ENCODE data around the gene RNF121. TPM values are rescaled to one million over a fixed set of nuclear protein-coding genes. Genes with fewer than 3 reads are reported as not detected.

RNF121 gene
- total RNA-seq, 1 donor from 2014 or later = 24.7 TPM

- Histone ChIP-seq H3K4me3 (no peak overlapping the region), H3K36me3 (peaks cover 100% of the 10 kb centered on the region), H3K27me3 (ENCODE audit: low read depth) (no peaks in the 10 kb centered on the region), H3K4me1 (peaks cover 21% of the 10 kb centered on the region), H3K9me3 (no peaks in the 10 kb centered on the region), H3K27ac (no peak overlapping the region)
- no peak for ATAC-seq
- no peak for DNase-seq
- no peak for TF ChIP-seq CTCF (IDR thresholded peaks at IDR 0.05)
- intact Hi-C loops (cut with DNase I) = no loop called here
Observed at GRCh38 chr11:72009156-72009555, 80.3 kb downstream of the RNF121 start.

- intact Hi-C loops (cut with DNase I) = no loop called here
- TF ChIP-seq CTCF (IDR thresholded peaks at IDR 0.05) = no peak
- no peak for DNase-seq
- no peak overlapping the region for H3K27ac ChIP-seq
- H3K4me1 ChIP-seq = peaks cover 26% of the 10 kb centered on the region
- H3K27me3 ChIP-seq (ENCODE audit: low read depth) = no peaks in the 10 kb centered on the region
- no peak for ATAC-seq
- H3K9me3 ChIP-seq = no peaks in the 10 kb centered on the region
- no peak overlapping the region for H3K4me3 ChIP-seq
- H3K36me3 ChIP-seq = peaks cover 100% of the 10 kb centered on the region
Observed at GRCh38 chr11:72010529-72011233, 81.8 kb downstream of the RNF121 start.

- no peak for TF ChIP-seq CTCF (IDR thresholded peaks at IDR 0.05)
- Histone ChIP-seq H3K4me3 (no peak overlapping the region), H3K27me3 (ENCODE audit: low read depth) (no peaks in the 10 kb centered on the region), H3K27ac (peak overlapping the region; percentile 43), H3K4me1 (peaks cover 26% of the 10 kb centered on the region), H3K9me3 (no peaks in the 10 kb centered on the region), H3K36me3 (peaks cover 100% of the 10 kb centered on the region)
- ATAC-seq = no peak
- intact Hi-C loops (cut with DNase I) = no loop called here
- no peak for DNase-seq
Observed at GRCh38 chr11:72012091-72012630, 83.3 kb downstream of the RNF121 start.

- Histone ChIP-seq H3K4me1 (peaks cover 26% of the 10 kb centered on the region), H3K36me3 (peaks cover 100% of the 10 kb centered on the region), H3K27ac (peak overlapping the region; percentile 43), H3K9me3 (no peaks in the 10 kb centered on the region), H3K4me3 (peak overlapping the region; percentile 1), H3K27me3 (ENCODE audit: low read depth) (no peaks in the 10 kb centered on the region)
- DNase-seq (peak; percentile 79), ATAC-seq (peak; percentile 81 to 88)
- TF ChIP-seq CTCF (IDR thresholded peaks at IDR 0.05) = no peak
- intact Hi-C loops (cut with DNase I) = no loop called here
Observed at GRCh38 chr11:72012897-72013721, 84.3 kb downstream of the RNF121 start.

GRCh38 chr11:72013765-72014711 is 85.2 kb downstream of the RNF121 start:
- no peak for TF ChIP-seq CTCF (IDR thresholded peaks at IDR 0.05)
- no peaks in the 10 kb centered on the region for H3K27me3 ChIP-seq (ENCODE audit: low read depth)
- ATAC-seq = no peak
- H3K36me3 ChIP-seq = peaks cover 100% of the 10 kb centered on the region
- no peak for DNase-seq
- peak overlapping the region; percentile 37 for H3K27ac ChIP-seq
- intact Hi-C loops (cut with DNase I) = no loop called here
- H3K4me1 ChIP-seq = peaks cover 26% of the 10 kb centered on the region
- H3K4me3 ChIP-seq = no peak overlapping the region
- no peaks in the 10 kb centered on the region for H3K9me3 ChIP-seq
